Astrocyte (in vitro differentiated cells and primary cell): Measurements from ENCODE around the gene TEC. TPM values are rescaled to one million over a fixed set of nuclear protein-coding genes. Genes with fewer than 3 reads are reported as not detected.

Experiments
- DNase-seq: peaks from one replicate; pipeline ENCODE4 v3.0.0-alpha.2; 2010; ENCODE audit warnings: low read depth
- FAIRE-seq: peaks from 2 replicates; lab custom pipeline; 2011; peaks lifted over from hg19 to GRCh38; lab: Jason Lieb, UNC
- H2AFZ ChIP-seq: 2 replicates; pipeline ENCODE4 v1.6.0; 2012; ENCODE audit warnings: low read depth, low read length, inconsistent platforms
- H3K27ac ChIP-seq: 2 replicates; pipeline ENCODE4 v1.5.1; 2011; ENCODE audit warnings: low read depth, low read length, inconsistent platforms
- H3K27me3 ChIP-seq: 2 replicates; pipeline ENCODE4 v1.6.0; 2011; ENCODE audit warnings: low read length, inconsistent platforms; ENCODE audit not compliant: insufficient read depth
- H3K36me3 ChIP-seq: 2 replicates; pipeline ENCODE4 v1.5.1; 2011; ENCODE audit warnings: low read length, inconsistent platforms; ENCODE audit not compliant: insufficient read depth
- H3K4me1 ChIP-seq: 2 replicates; pipeline ENCODE4 v1.5.1; 2011; ENCODE audit warnings: low read length, inconsistent platforms; ENCODE audit not compliant: insufficient read depth
- H3K4me2 ChIP-seq: 2 replicates; pipeline ENCODE4 v1.6.0; 2012; ENCODE audit warnings: low read length, inconsistent platforms
- H3K4me3 ChIP-seq: 2 replicates; pipeline ENCODE4 v1.5.1; 2011; ENCODE audit warnings: low read depth, mild to moderate bottlenecking, low read length, inconsistent platforms; ENCODE audit not compliant: insufficient read depth
- H3K79me2 ChIP-seq: 2 replicates; pipeline ENCODE4 v1.6.0; 2012; ENCODE audit warnings: mild to moderate bottlenecking, low read length, inconsistent platforms; ENCODE audit not compliant: insufficient read depth
- H3K9ac ChIP-seq: 2 replicates; pipeline ENCODE4 v1.6.0; 2012; ENCODE audit warnings: mild to moderate bottlenecking, low read length, inconsistent platforms
- H3K9me3 ChIP-seq: 2 replicates; pipeline ENCODE4 v1.5.1; 2012; ENCODE audit warnings: low read depth, mild to moderate bottlenecking, low read length, inconsistent platforms; ENCODE audit not compliant: insufficient read depth
- H4K20me1 ChIP-seq: 2 replicates; pipeline ENCODE4 v1.6.0; 2012; ENCODE audit warnings: low read length, inconsistent platforms; ENCODE audit not compliant: insufficient read depth
- H3K27ac Mint-ChIP-seq: one replicate; pipeline ENCODE4 v1.8.0; 2021; ENCODE audit warnings: mild to moderate bottlenecking, mixed read lengths; ENCODE audit not compliant: unreplicated experiment
- H3K27me3 Mint-ChIP-seq: one replicate; pipeline ENCODE4 v1.8.0; 2021; ENCODE audit warnings: low read depth, mixed read lengths; ENCODE audit not compliant: unreplicated experiment
- H3K36me3 Mint-ChIP-seq: one replicate; pipeline ENCODE4 v1.8.0; 2021; ENCODE audit warnings: low read depth, mixed read lengths; ENCODE audit not compliant: unreplicated experiment
- H3K4me1 Mint-ChIP-seq: one replicate; pipeline ENCODE4 v1.8.0; 2021; ENCODE audit warnings: low read depth, mixed read lengths; ENCODE audit not compliant: unreplicated experiment
- H3K4me3 Mint-ChIP-seq: one replicate; pipeline ENCODE4 v1.8.0; 2021; ENCODE audit warnings: mild to moderate bottlenecking, moderate library complexity, mixed read lengths; ENCODE audit not compliant: unreplicated experiment
- H3K9me3 Mint-ChIP-seq: one replicate; pipeline ENCODE4 v1.8.0; 2021; ENCODE audit warnings: mild to moderate bottlenecking, mixed read lengths; ENCODE audit not compliant: unreplicated experiment
- EZH2 ChIP-seq: IDR thresholded peaks from 2 replicates; pipeline ENCODE4 v1.6.1; 2012; ENCODE audit warnings: mild to moderate bottlenecking, low read length, inconsistent platforms; ENCODE audit not compliant: insufficient read depth
- total RNA-seq: library from RNA; stranded (reverse); gene quantifications from 2 replicates; pipeline ENCODE4 v1.2.1, GENCODE V29; 2021
- TF ChIP-seq, protein P1 (sequence below): IDR thresholded peaks from 2 replicates; pipeline ENCODE4 v1.5.1; 2011; ENCODE audit warnings: low read depth, mild to moderate bottlenecking, inconsistent platforms, low read length, moderate library complexity; ENCODE audit not compliant: insufficient read depth

The TEC gene
- total RNA-seq, 1 donor from 2014 or later: 0.61 TPM

DNA sequence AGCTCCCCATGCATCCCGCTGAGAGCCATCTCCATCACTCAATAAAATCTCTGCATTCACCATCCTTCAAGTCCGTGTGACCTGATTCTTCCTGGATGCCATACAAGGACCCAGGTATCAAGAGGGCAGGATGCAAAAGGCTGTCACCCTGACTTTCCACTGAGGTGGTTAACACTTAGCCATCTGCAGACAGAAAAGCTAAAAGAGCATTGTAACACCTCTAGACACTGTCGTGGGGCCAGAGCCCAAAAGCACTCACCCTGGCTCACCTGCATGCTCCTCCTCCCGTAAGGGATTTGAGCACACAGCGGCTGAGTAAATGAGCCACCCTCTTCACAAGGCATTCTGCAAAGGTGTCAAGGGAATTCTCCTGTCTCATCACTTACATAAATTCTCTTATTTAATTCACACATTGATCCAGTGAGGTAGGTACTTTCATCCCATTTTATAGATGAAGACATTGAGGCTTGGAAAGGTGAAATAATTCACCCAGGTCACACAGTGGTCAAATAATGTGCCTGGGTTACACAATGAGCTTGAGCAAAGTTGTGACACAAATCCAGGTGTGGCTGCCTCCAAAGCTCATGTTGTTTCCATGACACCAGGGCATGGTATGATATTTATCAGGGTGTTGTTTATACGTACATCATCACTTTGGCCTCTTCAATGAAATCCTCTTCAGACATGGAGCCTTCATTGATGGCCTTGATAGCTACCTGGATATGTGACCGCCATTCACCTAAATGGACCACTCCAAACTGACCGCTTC, 183.6 kb downstream of the TEC start:
- no peak overlapping the region for H3K27ac ChIP-seq
- H3K9me3 Mint-ChIP-seq: peaks cover 4% of the 10 kb centered on the region
- no peak overlapping the region for H3K4me2 ChIP-seq
- H3K27me3 ChIP-seq: no peaks in the 10 kb centered on the region
- DNase-seq (no peak), FAIRE-seq (no peak)
- H3K4me1 Mint-ChIP-seq: peaks cover 9% of the 10 kb centered on the region
- peaks cover 2% of the 10 kb centered on the region for H3K36me3 Mint-ChIP-seq
- no peak overlapping the region for H3K9ac ChIP-seq
- H3K27me3 Mint-ChIP-seq: peaks cover 4% of the 10 kb centered on the region
- no peak overlapping the region for H3K4me3 ChIP-seq
- no peaks in the 10 kb centered on the region for H3K79me2 ChIP-seq
- no peaks in the 10 kb centered on the region for H4K20me1 ChIP-seq
- no peaks in the 10 kb centered on the region for H3K9me3 ChIP-seq
- H2AFZ ChIP-seq: no peak overlapping the region
- no peak overlapping the region for H3K27ac Mint-ChIP-seq
- TF ChIP-seq EZH2: no peak
- TF ChIP-seq, protein P1, sequence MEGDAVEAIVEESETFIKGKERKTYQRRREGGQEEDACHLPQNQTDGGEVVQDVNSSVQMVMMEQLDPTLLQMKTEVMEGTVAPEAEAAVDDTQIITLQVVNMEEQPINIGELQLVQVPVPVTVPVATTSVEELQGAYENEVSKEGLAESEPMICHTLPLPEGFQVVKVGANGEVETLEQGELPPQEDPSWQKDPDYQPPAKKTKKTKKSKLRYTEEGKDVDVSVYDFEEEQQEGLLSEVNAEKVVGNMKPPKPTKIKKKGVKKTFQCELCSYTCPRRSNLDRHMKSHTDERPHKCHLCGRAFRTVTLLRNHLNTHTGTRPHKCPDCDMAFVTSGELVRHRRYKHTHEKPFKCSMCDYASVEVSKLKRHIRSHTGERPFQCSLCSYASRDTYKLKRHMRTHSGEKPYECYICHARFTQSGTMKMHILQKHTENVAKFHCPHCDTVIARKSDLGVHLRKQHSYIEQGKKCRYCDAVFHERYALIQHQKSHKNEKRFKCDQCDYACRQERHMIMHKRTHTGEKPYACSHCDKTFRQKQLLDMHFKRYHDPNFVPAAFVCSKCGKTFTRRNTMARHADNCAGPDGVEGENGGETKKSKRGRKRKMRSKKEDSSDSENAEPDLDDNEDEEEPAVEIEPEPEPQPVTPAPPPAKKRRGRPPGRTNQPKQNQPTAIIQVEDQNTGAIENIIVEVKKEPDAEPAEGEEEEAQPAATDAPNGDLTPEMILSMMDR: no peak
- H3K36me3 ChIP-seq: no peaks in the 10 kb centered on the region
- H3K4me3 Mint-ChIP-seq: no peak overlapping the region
- H3K4me1 ChIP-seq: peaks cover 8% of the 10 kb centered on the region

Other genes with a start within 250 kb of the TEC start
- gene TXK, start 135.6 kb downstream of the TEC start, total RNA-seq: 0.50 TPM in 1 of 2 replicates, not detected in the other
- gene SLAIN2, start 71.7 kb upstream of the TEC start, total RNA-seq: 85.3 and 90.5 TPM in 2 replicates
- gene SLC10A4, start 213.5 kb upstream of the TEC start, total RNA-seq: 0.16 and 0.26 TPM in 2 replicates
- not detected in 2 replicates for gene ZAR1, start 220.4 kb upstream of the TEC start, total RNA-seq